GM18520 (cell line): ENCODE results near the gene FGF2.
"Not testable (repeated sequence)": the region's sequence is repeated elsewhere in the genome, so short reads cannot be mapped to it uniquely, and the experiment has no call there.

Experiments used
- ATAC-seq: cut with Tn5 transposase; IDR thresholded peaks from one replicate; pipeline ENCODE4 v1.9.1; 2021; ENCODE audit not compliant: unreplicated experiment

Gene FGF2

DNA sequence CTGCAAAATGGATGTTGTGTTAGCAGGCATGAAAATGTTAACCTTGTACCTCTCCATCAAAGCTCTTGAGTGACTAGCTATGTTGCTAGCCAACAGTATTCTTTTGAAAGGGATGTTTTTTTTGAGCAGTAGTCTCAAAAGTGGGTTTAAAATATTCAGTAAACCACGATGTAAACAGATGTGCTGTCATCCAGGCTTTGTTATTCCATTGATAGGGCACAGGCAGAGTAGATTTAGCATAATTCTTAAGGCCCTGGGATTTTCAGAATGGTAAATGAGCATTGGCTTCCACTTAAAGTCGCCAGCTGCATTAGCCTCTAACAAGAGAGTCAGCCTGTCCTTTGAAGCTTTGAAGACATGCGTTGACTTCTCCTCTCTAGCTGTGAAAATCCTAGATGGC is 18.4 kb downstream of the FGF2 start:
- ATAC-seq, result no peak

DNA sequence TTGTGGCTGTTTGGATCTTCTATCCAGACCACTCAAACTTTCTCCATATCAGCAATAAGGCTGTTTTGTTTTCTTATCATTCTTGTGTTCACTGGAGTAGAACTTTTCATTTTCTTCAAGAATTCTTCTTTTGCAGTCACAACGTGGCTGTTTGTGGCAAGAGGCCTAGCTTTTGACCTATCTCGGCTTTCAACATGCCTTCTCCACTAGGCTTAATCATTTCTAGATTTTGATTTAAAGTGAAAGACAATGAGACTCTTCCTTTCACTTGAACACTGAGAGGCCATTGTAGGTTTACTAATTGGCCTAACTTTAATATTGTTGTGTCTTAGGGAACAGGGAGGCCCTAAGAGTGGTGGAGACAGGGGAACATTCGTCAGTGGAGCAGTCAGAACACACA is 19.1 kb downstream of the FGF2 start:
- ATAC-seq, result no peak

DNA sequence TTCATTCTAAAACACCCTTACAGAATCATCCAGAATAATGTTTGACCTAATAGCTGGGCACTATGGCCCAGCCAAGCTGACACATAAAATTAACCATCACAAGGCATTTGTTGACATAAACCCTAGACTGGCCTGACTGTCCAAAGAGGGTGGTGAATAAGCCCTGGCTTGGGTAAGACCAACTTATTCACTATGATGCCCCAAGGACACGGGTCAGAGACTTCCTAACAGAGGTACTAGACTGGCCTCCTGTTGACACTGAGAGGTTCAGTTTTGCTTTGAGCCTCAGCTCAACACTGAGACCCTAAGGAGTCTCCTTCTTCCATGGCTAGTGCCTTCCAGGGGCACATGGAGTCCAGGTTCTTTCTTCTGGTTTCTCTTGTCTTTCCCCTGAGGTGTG is 21.3 kb downstream of the FGF2 start:
- no peak for ATAC-seq

DNA sequence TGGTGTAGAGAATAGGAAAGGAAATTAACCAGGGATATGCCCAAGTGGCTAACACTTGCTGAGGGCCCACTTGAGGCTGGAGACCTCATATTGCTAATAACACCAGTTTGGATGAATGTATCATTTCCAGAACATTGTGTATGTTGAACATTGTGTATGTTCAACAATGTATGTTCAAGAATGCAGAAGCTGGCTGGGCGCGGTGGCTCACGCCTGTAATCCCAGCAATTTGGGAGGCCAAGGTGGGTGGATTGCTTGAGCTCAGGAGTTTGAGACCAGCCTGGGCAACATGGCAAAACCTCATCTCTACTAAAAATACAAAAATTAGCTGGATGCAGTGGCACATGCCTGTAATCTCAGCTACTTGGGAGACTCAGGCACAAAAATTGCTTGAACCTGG is 23.2 kb downstream of the FGF2 start:
- ATAC-seq, result not testable (repeated sequence)

DNA sequence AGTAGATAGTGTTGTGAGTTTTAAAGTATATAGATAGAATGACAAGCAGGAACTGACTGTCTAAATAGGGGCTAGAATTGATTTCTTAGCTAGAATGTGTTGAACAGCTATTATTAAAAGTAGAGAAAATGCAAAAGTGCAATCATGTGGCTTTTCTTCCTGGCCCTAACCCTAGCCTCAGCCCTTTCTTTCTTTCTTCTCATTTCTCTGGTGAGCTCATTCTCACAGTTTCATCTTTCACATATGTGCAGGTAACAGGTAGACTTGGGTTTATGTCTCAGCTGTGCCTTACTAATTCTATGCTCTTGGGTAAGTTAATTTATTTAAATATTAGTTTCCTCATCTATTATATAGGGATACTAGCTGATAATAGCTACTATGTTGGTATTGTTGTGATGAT is 24.9 kb downstream of the FGF2 start:
- ATAC-seq, result no peak

DNA sequence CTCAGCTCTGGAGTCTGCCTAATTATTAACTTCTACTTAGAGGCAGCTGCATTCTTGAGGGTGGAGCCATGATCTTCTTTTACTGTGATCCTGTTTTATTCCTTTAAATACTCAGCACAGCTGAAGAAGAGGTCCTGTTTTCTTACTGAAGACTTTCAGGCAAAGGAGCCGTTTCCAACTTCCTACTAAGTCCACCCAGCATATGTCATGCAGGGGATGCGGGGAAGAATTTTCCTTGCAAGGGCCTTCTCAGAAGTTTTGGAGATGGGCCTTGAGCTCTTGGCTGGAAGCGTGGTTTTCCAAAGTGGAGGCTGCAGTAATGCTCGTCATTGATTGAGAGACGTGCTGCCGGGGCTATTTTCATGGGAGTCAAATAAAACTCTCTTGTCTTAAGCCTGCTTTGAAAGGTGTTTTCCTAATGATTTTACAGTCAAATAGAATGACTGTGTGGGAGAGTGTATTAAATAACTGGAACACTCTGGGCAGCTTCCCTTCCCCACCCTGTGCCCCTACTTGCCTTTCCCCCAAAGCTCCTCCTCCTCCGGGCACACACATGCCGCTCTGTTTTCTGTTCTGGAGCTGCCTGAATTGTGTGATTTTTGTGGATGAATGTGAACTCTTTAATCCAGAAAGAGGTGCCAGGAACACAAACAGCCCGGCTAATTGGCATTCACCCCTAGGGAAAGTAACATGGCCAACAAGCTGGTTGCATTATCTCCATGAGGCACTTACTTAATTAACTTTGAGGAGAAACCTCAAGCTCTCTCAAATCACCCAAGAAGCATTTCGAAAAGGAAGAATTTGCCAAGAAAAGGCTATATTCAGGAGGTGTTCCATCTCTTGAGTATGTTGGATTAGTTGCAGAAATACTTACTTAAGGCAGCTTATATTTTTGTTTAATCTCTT is 28.1 kb downstream of the FGF2 start:
- no peak for ATAC-seq

DNA sequence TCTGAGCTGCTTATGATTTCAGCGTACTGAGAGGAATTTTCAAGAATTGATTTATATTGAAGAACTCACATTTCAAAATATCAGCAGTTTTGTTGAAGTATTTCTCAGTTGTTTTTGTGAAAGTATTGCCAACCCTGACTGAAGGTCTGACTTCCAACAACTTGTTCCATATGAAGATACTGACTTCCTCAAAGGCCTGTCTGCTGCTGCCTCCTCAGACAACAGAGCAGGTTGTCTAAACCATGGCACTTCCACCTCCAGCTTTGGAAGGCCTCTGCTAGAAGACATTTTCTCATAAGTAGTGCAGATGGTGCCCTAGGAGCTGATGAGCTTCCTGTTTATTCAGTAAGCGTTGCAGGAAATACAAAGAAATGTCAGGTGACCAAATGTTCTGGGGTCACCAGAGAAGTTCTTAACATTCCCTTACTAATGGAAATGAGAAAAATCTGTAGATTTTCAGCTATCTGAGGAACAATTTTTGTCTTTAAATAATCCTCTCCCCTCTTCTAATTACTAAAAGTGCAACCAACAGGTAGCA is 28.8 kb downstream of the FGF2 start:
- no peak for ATAC-seq

DNA sequence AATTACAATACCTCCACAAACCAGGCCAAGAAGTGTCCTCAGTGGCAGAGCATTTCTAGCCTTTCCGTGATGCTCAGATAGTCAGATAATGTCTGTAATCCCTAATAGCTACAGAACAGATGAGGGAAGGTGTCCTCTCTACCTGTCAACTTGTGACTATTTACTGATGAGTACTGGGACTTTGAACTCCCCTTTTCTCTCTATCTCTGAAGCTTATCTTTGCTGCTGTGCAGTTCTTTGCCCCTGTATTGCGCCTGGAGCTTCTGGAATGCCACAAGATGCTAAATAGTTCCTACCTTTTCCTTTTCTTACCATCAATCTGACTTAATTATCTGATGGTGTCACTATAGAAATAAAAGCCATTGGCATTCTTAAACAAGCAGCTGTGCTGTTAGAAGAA is 30.5 kb downstream of the FGF2 start:
- no peak for ATAC-seq

DNA sequence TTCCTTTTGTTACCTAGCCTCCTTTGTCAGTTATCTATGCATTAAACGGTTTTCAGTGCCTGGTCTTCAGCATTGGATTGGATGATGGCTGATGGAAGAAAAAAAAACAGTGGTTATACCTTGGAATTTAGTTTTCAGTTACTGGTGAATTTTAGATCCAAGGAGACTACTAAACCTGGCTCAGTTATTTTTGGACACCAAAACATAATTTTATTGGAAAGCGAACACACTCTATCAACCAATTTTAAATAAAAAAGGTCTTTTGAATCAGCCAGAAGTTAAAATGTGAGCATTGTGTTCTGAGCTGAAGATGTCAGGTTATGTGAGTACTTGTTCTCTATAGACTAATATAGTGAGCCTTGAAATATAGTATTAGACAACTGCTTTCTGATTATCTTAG is 32.1 kb downstream of the FGF2 start:
- ATAC-seq, result no peak

DNA sequence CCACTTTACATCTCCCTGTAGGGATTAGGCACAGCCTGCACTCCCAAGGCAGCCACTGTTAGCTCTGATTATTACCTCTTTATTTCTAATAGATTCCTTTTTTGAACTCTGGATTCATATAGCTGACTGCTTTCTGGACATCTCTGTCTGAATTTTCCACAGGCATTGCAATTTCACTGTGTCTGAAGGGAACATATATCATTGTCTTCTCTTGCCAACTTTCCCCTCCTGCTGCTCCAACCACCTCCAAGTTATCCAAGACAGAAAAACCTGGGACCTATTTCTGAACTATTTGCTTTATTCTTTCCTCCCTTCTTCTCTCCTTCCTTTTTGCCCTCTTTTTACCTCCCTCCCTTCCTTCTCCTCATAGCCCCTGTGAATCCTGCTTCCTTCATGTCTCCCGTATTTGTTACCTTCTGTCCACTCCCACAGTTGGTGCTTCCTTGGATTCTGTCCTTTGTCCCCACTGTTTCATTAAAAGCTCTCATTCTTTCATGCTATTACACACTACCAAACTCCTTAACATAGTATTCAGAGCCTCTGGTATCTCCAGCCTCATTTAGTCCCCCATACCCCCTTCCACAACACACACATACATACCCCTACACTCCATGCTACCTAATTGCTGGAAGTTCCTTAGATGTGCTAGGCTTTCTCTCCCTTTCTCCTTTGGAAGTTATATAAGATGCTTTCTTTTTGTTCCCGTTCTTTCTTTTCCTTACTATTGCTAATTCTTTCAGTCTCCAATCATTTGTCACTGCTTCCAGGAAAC is 34.7 kb downstream of the FGF2 start:
- no peak for ATAC-seq

DNA sequence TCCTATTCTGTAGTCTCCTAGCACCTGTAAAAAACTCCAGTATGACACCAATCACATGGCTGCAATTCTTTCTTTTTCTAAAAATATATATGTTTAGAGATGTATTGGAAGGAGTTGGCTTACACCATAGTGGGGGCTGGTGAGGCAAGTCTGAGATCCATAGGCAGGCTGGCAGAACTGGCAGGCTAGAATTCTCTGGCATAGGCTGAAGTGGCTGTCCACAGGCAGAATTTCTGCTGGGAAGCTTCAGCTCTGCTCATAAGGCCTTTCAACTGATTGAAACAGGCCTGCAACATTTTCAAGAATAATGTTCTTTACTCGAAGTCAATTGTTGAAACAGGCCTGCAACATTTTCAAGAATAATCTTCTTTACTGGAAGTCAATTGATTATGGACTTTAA is 37.0 kb downstream of the FGF2 start:
- no peak for ATAC-seq

DNA sequence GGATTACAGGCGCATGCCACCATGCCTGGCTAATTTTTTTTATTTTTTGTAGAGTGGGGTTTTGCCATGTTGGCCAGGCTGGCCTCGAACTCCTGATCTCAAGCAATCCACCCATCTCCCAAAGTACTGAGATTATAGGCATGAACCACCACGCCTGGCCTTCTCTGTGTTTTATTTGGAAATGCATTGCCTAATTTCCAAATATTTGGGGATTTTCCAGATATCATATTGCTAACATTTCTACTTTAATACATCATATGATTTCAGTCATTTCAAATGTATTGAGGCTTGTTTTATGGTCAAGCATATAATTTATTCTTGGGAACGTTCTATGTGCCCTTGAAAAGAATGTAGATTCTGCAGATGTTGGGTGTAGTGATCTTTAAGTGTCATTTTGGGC is 38.8 kb downstream of the FGF2 start:
- ATAC-seq, result no peak

DNA sequence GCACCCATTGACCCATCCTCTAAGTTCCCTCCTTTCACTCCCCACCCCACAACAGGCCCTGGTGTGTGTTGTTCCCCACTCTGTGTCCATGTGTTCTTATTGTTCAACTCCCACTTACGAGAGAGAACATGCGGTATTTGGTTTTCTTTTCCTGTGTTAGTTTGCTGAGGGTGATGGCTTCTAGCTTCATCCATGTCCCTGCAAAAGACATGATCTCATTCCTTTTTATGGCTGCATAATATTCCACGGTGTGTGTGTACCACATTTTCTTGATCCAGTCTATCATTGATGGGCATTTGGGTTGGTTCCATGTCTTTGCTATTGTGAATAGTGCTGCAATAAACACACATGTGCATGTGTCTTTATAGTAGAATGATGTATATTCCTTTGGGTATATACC is 41.6 kb downstream of the FGF2 start:
- not testable (repeated sequence) for ATAC-seq

DNA sequence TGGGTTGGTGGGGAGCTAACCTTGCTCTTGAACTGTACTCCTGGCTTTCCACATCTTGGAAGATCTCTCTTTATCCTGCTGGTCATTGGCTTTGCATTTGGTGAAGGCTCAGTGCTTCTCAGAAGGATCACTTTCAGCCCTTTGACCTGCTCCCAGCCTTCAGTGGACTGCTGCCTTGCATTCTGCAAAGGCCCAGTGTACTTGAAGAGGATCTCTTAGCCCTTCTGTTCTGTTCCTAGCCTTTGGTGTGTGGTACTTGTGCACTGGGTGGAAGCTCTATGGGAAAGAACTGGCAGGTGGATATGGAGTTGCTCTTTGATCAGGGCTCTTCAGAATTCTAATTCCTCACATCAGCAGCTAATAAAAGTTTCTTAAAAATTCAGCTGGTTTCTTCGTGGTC is 46.5 kb downstream of the FGF2 start:
- ATAC-seq, result no peak

DNA sequence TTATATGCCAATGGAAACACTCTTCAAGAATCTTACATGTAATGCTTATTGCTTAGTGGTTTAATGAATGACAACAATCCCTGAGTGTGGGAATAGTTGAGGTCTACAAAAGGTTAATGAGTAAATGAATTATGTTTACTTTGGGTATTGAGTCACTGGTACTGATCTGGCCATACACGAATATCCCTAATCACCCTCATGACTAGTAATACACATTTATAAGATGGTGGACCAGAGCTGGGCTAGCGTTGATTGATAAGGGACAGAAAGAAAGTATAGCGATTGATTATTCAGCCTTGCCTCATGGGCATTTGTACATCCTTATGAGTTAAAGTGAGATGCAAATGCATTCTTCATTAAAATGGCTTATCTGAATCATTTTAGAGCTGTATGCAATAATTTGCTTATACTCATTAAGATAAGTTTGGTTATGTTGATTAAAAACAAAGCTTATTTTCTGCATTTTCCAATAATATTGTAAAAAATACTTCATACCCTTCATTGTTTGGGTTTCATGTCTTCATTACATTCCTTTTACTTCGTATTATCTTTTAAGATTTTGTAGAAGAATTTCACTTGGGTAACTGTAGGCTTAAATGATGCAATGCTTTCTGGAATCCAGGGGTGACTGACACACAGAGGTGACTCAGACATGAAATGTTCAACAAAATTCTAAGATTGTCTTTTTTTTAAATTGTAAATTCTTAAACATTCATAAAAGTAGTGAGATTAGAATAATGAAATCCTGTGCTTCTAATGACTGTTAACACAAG is 47.4 kb downstream of the FGF2 start:
- no peak for ATAC-seq

DNA sequence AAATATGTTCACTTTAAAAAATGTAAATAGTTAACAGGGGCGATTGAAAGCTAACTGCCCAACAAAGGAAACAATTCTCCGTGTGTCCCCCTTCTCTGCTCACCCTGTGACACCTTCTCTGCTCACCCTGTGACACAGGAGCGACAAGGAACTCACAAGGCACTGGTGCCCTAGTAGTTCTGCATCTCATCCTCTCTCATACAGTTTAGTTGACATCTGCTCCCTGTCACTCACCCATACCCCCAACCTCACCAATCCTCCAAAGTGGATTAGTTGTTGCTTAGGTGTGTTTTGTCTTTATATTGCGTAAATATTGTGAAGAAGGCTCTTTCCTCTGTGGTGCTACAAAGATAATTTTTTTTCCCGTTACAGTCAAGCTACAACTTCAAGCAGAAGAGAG is 49.3 kb downstream of the FGF2 start:
- no peak for ATAC-seq

DNA sequence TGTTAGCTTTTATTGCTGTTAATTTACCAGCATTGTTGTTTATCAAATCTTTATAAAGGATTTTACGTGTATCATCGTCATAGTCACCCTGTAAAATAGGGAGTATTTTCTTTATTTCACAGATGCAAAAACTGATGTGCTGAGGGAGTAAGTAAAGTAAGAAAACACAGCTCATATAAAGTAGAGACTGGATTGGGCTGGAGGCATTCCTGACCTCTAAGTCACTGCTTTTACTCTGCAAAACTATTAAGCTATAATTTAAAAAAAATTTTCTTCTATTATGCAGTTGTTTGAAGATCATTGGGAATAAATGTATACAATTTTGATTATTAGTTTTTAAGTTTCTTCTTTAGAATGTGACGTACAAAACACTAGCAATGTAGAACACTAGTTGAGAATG is 49.8 kb downstream of the FGF2 start:
- no peak for ATAC-seq

DNA sequence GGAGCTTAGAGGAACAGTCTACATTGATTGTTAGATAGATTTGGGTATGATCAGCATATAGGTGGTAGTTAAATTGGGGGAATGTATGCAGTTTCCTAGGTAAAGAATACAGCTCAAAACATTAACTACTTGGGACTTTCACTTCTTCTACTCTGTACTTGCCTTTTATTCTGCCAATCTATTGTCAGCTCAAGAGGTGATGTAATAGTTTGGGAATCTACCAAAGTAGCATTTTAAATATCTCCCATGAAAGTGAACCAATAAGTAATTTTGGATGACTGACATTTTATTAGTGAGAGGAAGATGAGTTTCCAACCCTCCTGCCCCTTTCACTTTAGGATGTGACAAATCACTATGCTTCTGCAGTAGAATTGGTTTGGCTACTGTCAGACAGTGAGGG is 52.4 kb downstream of the FGF2 start:
- ATAC-seq, result no peak

DNA sequence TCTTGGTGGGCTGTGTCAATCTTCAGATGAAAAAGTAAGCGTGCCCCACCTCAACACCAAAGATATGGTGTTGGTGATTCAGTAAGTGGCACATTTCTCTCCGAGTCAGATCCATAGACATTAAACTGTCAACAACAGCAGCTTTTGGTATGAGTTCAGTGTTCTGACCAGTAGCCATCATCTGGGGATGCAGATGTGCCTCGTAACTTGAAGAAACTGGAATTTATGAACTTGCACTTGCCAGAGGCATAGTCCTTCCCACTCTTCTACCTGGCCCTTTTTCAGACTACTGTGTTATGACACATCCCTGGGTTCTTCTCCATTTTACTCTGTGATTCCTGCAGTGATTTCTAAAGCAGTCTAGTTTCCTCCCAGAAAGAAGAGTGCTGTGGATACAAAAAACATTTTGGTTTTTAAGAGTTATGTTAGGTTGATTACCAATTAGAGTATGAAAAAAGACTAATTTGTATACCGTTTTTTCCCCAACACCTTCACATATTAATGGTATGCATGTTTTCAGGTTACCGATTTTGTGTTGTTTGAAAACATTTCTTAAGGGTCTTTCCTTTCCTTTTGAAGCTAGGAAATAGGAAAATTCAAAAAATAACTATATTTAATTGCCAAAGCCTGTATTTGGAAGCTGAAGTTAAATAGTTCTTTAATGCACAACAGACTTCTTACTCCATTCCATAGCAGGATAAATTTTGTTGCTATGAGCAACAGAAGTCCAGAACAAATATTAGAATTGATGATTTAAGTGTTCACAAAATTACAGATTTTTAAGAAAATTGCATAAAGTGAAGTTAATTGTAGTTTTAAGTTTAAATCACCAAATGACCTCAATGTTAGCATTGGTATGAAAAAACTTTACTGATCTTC is 56.5 kb downstream of the FGF2 start:
- ATAC-seq, result no peak

DNA sequence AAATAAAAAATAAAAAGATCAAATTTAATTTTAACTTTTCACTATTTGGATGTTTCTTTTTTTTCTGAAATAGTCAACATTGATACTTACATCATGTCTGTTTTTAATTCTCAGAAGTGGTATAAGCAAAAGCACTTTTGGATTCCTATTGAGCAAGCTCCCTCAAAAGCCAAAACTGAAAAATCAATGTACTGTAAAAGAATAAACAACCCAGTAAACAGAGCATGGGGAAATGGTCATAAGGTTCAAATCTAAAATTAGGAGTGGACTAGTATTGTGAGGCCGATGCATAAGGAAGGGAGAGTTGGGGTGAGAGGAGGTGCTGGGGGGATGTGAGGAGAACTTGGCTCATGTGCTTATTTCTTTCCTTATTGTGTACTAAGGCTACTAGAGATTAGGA is 57.9 kb downstream of the FGF2 start:
- ATAC-seq, result no peak
